Sigmoid colon (tissue), 7 donors: ENCODE measurements around the gene CNMD. TPM values are rescaled to one million over a fixed set of nuclear protein-coding genes. Genes with fewer than 3 reads are reported as not detected.

Experiments
- DNase-seq: peaks from one replicate; pipeline ENCODE4 v3.0.0-alpha.2; 2019
- H3K27ac ChIP-seq, 4 donors: fragments of 200-600 bp; sonication (generic); one replicate each; pipeline ENCODE4 v1.5.1; 2016 to 2019; ENCODE audit warnings: mild to moderate bottlenecking in 1 of 4
- H3K27me3 ChIP-seq, 3 donors: fragments of 200-600 bp; sonication (generic); one replicate each; pipeline ENCODE4 v1.5.1; 2019; ENCODE audit warnings: mild to moderate bottlenecking in 1 of 3
- H3K36me3 ChIP-seq, 4 donors: fragments of 200-600 bp; sonication (generic); one replicate each; pipeline ENCODE4 v1.5.1; 2016 to 2019
- H3K4me1 ChIP-seq, 4 donors: fragments of 200-600 bp; sonication (generic); one replicate each; pipeline ENCODE4 v1.5.1; 2017 to 2019
- H3K4me3 ChIP-seq, 4 donors: fragments of 200-600 bp; sonication (generic); one replicate each; pipeline ENCODE4 v1.5.1; 2017 to 2019; ENCODE audit warnings: mild to moderate bottlenecking in 2 of 4, moderate library complexity in 1 of 4
- H3K9me3 ChIP-seq, 4 donors: fragments of 200-600 bp in 3 of 4; sonication (generic) in 3 of 4; one replicate each; pipeline versions ENCODE4 v1.5.1 to v1.6.1; 2013 to 2019
- EP300 ChIP-seq, 4 donors: sonication (generic); formaldehyde crosslinking; IDR thresholded peaks; one replicate each; pipeline ENCODE4 v1.6.1; 2017; ENCODE audit warnings: antibody characterized with exemption in 4 of 4
- POLR2A ChIP-seq, 2 donors: fragments of 450-650 bp; IDR thresholded peaks; one replicate each; pipeline ENCODE4 v1.6.1; 2016; ENCODE audit warnings: antibody characterized with exemption in 2 of 2, mild to moderate bottlenecking in 2 of 2, moderate library complexity in 2 of 2
- POLR2AphosphoS5 ChIP-seq, 4 donors: sonication (generic); formaldehyde crosslinking; IDR thresholded peaks; one replicate each; pipeline ENCODE4 v1.6.1; 2017; ENCODE audit warnings: antibody characterized with exemption in 4 of 4
- WGBS, 2 donors: extraction: QIAGEN DNeasy Blood & Tissue Kit; methylation state at CpG; one replicate each; pipeline ENCODE4 v1.1.7; 2013; 5-methylcytosine and 5-hydroxymethylcytosine counted together
- intact Hi-C: fragments of 100-400 bp; cut with DNase I; formaldehyde crosslinking; loops from one replicate; pipeline ENCODE4 v1.15.1; 2023
- polyA plus RNA-seq, 3 donors: library from polyadenylated mRNA; stranded (reverse); fragments of 200-250 nt; gene quantifications; one replicate each; pipeline ENCODE4 v1.2.3, GENCODE V29; 2013
- total RNA-seq, 4 donors: library from RNA; depleted of rRNA; stranded (reverse); fragments of >200 nt; gene quantifications; one replicate each; pipeline ENCODE4 v1.1.0, GENCODE V29; 2016
- TF ChIP-seq, protein P1 (sequence below), 4 experiments: fragments of 450-650 bp in 3 of 4; fragments of 200-600 bp in 1 of 4; IDR thresholded peaks; one replicate each; pipeline ENCODE4 v1.5.1; 2016 to 2019; ENCODE audit warnings: antibody characterized with exemption in 4 of 4, mild to moderate bottlenecking in 3 of 4, moderate library complexity in 2 of 4
- donor health status: healthy with polysubstance abuse.
- donor health status: Bipolar disorder and iron deficiency.
- donor health status: healthy.

CNMD gene
- total and polyA plus RNA-seq, 7 donors: 0.10 TPM; not detected in 6

DNA sequence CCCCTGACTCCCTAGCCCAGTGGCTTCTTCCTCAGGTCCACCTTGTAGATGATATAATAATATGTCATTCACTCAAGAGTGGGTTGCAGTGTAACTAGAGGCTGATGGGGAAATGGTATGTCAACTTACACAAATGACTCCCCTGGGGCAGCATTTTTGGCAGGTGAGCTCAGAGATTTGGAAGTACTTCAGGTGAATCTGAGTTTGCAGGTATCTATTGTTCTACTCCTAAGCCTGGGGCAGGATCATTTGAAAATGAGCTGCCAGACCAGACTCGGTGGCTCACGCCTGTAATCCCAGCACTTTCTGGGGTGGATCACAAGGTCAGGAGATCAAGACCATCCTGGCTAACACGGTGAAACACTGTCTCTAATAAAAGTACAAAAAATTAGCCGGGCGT is 11.6 kb upstream of the CNMD start:
- H3K9me3 ChIP-seq: no peaks in the 10 kb centered on the region
- 81 to 90% methylated on average over 5 of the region's 5 CpGs for WGBS, 2 donors
- no peak for TF ChIP-seq EP300 (IDR thresholded peaks at IDR 0.05)
- TF ChIP-seq POLR2A (IDR thresholded peaks at IDR 0.05): no peak
- TF ChIP-seq POLR2AphosphoS5 (IDR thresholded peaks at IDR 0.05): no peak
- TF ChIP-seq, protein P1, sequence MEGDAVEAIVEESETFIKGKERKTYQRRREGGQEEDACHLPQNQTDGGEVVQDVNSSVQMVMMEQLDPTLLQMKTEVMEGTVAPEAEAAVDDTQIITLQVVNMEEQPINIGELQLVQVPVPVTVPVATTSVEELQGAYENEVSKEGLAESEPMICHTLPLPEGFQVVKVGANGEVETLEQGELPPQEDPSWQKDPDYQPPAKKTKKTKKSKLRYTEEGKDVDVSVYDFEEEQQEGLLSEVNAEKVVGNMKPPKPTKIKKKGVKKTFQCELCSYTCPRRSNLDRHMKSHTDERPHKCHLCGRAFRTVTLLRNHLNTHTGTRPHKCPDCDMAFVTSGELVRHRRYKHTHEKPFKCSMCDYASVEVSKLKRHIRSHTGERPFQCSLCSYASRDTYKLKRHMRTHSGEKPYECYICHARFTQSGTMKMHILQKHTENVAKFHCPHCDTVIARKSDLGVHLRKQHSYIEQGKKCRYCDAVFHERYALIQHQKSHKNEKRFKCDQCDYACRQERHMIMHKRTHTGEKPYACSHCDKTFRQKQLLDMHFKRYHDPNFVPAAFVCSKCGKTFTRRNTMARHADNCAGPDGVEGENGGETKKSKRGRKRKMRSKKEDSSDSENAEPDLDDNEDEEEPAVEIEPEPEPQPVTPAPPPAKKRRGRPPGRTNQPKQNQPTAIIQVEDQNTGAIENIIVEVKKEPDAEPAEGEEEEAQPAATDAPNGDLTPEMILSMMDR (IDR thresholded peaks at IDR 0.05): no peak
- no peak overlapping the region for H3K4me3 ChIP-seq
- H3K27me3 ChIP-seq: no peaks in the 10 kb centered on the region
- no peaks in the 10 kb centered on the region for H3K36me3 ChIP-seq
- DNase-seq: no peak
- H3K4me1 ChIP-seq: no peaks in the 10 kb centered on the region
- H3K27ac ChIP-seq: no peak overlapping the region
- intact Hi-C loops: no loop called here

DNA sequence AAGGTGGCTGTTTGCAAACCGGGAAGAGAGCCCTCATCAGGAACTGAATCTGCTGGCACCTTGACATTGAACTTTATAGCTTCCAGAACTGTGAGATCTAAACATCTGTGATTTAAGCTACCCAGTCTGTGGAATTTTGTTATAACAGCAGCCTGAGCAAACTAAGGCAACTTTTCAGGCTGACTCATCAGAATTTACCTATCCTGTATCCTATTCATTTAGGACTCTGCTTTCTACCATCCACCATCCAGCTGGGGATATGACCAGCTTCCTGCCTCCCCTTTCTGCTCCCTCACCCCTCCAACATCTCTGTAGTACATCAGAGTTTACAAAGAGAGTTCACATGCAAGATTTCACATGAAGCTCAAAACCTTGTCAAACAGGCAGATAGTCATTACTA is 11.1 kb upstream of the CNMD start:
- TF ChIP-seq, protein P1 (IDR thresholded peaks at IDR 0.05): no peak
- TF ChIP-seq POLR2AphosphoS5 (IDR thresholded peaks at IDR 0.05) (no peak), EP300 (IDR thresholded peaks at IDR 0.05) (no peak)
- H3K4me3 ChIP-seq: no peak overlapping the region
- DNase-seq: no peak
- 71 to 76% methylated on average over 1 of the region's 1 CpG for WGBS, 2 donors
- H3K36me3 ChIP-seq: no peaks in the 10 kb centered on the region
- H3K4me1 ChIP-seq: no peaks in the 10 kb centered on the region
- no peak overlapping the region for H3K27ac ChIP-seq
- no peaks in the 10 kb centered on the region for H3K27me3 ChIP-seq
- intact Hi-C loops: no loop called here
- H3K9me3 ChIP-seq: no peaks in the 10 kb centered on the region

DNA sequence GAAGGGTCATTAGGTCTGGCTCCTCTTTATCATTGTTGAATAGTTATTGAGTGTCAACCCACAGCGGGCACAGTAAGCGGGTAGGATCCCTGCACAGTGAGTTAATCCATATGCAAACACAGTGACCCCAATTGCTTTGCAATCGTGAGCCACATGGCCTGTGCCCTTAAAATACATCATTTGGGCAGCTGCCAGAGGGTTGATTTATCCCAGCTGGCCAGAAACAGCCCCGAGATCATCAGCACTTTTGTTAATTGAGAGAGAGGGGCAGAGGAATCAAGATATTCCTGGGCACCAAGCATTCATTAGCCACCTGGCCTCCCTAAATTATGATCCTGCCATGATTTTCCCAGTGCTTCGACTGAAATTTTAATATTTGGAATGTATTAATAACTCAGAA is 9.8 kb upstream of the CNMD start:
- no peaks in the 10 kb centered on the region for H3K36me3 ChIP-seq
- 53 to 62% methylated on average over 5 of the region's 5 CpGs for WGBS, 2 donors
- DNase-seq: no peak
- TF ChIP-seq POLR2A (IDR thresholded peaks at IDR 0.05) (no peak), POLR2AphosphoS5 (IDR thresholded peaks at IDR 0.05) (no peak), EP300 (IDR thresholded peaks at IDR 0.05) (no peak)
- TF ChIP-seq, protein P1 (IDR thresholded peaks at IDR 0.05): no peak
- no peak overlapping the region for H3K4me3 ChIP-seq
- no peaks in the 10 kb centered on the region for H3K27me3 ChIP-seq
- H3K4me1 ChIP-seq: no peaks in the 10 kb centered on the region
- intact Hi-C loops: no loop called here
- no peaks in the 10 kb centered on the region for H3K9me3 ChIP-seq
- H3K27ac ChIP-seq: no peak overlapping the region

DNA sequence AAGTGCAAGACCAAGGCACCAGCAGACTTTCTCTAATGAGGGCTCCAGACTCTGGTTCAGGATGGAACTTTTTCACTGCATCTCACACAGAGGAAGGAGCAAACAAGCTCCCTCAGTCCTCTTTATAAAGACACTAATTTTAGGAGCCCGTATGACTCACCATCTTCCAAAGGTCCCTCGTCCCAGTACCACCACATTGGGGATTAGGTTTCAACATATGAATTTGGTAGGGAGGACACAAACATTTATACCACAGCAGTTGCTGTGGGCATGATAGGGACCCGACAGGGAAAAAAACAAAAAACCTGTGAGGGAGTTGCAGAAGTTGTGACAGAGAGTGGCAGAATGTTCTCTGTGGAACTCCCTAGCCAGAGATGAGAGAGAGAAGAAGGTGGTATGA is 6.5 kb upstream of the CNMD start:
- Histone ChIP-seq H3K27ac (no peak overlapping the region), H3K27me3 (peaks cover 0 to 2% (median 0%) of the 10 kb centered on the region in 3 donors), H3K9me3 (peaks cover 0 to 4% (median 0%) of the 10 kb centered on the region in 4 donors), H3K4me3 (no peak overlapping the region), H3K36me3 (no peaks in the 10 kb centered on the region), H3K4me1 (no peaks in the 10 kb centered on the region)
- 76 to 82% methylated on average over 3 of the region's 3 CpGs for WGBS, 2 donors
- no peak for DNase-seq
- TF ChIP-seq POLR2A (IDR thresholded peaks at IDR 0.05): no peak
- no peak for TF ChIP-seq EP300 (IDR thresholded peaks at IDR 0.05)
- TF ChIP-seq, protein P1 (IDR thresholded peaks at IDR 0.05): no peak
- intact Hi-C loops: no loop called here

DNA sequence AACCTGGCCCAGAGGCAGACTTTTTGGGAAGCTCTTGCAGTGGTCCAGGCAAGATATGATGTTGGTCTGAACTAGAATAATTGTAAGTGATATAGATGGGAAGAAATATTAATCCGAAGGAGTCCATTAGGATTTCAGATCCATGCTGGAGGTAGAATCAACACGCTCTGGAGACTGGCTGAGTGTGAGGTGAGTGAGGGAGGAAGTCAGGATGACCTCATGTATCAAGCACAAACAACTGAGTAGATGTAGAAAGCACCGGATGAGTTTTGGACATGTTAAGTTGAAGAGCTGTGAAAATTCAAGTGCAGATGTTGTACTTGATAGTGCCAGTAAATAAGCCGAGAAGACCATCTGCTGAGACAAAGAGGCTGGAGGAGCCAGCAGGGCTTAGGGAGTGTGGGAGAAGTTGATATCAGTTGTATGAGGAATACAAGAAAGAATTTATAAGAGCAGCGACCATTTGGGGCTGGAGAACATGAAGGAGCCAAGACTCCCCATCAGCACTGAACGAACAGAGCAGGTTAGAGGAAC is 5.3 kb upstream of the CNMD start:
- no peak overlapping the region for H3K27ac ChIP-seq
- H3K4me1 ChIP-seq: no peaks in the 10 kb centered on the region
- WGBS, 2 donors: 67 to 77% methylated on average over 6 of the region's 6 CpGs
- peaks cover 0 to 14% (median 9%) of the 10 kb centered on the region in 3 donors for H3K27me3 ChIP-seq
- DNase-seq: no peak
- TF ChIP-seq EP300 (IDR thresholded peaks at IDR 0.05) (no peak), POLR2A (IDR thresholded peaks at IDR 0.05) (no peak), POLR2AphosphoS5 (IDR thresholded peaks at IDR 0.05) (no peak)
- TF ChIP-seq, protein P1 (IDR thresholded peaks at IDR 0.05): no peak
- H3K36me3 ChIP-seq: no peaks in the 10 kb centered on the region
- intact Hi-C loops: no loop called here
- no peak overlapping the region for H3K4me3 ChIP-seq
- H3K9me3 ChIP-seq: peaks cover 0 to 4% (median 0%) of the 10 kb centered on the region in 4 donors
